HG03521 (cell line): ENCODE measurements around the gene SLCO1B3.
"Not testable (repeated sequence)": the region's sequence is repeated elsewhere in the genome, so short reads cannot be mapped to it uniquely, and the experiment has no call there.

Source experiments
- ATAC-seq: cut with Tn5 transposase; IDR thresholded peaks from one replicate; pipeline ENCODE4 v1.9.1; 2021; ENCODE audit warnings: mild to moderate bottlenecking, moderate library complexity; ENCODE audit not compliant: unreplicated experiment

SLCO1B3 gene

GRCh38 chr12:20810487-20810886, at the start of gene SLCO1B3:
Gene SLCO1B3 (plus strand): TSS chr12:20810705. CDS start chr12:20815739, 5,034 bp downstream.
- no peak for ATAC-seq

- ATAC-seq: no peak
Measured at GRCh38 chr12:20777420-20777819, 33.1 kb upstream of the SLCO1B3 start.

- ATAC-seq: no peak
Measured at GRCh38 chr12:20778969-20779368, 31.5 kb upstream of the SLCO1B3 start.

- ATAC-seq: not testable (repeated sequence)
Measured at GRCh38 chr12:20779971-20780370, 30.5 kb upstream of the SLCO1B3 start.

GRCh38 chr12:20783796-20784357, 26.6 kb upstream of the SLCO1B3 start:
- ATAC-seq: not testable (repeated sequence)

GRCh38 chr12:20792971-20793370, 17.5 kb upstream of the SLCO1B3 start:
- no peak for ATAC-seq

- no peak for ATAC-seq
Measured at GRCh38 chr12:20798554-20798953, 12.0 kb upstream of the SLCO1B3 start.

GRCh38 chr12:20800160-20800559, 10.3 kb upstream of the SLCO1B3 start:
- no peak for ATAC-seq

GRCh38 chr12:20801035-20801434, 9.5 kb upstream of the SLCO1B3 start:
- no peak for ATAC-seq

GRCh38 chr12:20805921-20806320, 4.6 kb upstream of the SLCO1B3 start:
- ATAC-seq: no peak

GRCh38 chr12:20807192-20808080, 3.1 kb upstream of the SLCO1B3 start:
- ATAC-seq: no peak

GRCh38 chr12:20808521-20808920, 2.0 kb upstream of the SLCO1B3 start:
- ATAC-seq: no peak

GRCh38 chr12:20815574-20815973, 5.1 kb downstream of the SLCO1B3 start:
- ATAC-seq: no peak

- no peak for ATAC-seq
Measured at GRCh38 chr12:20822415-20822814, 11.9 kb downstream of the SLCO1B3 start.

- no peak for ATAC-seq
Measured at GRCh38 chr12:20822925-20823324, 12.4 kb downstream of the SLCO1B3 start.

- no peak for ATAC-seq
Measured at GRCh38 chr12:20829919-20830318, 19.4 kb downstream of the SLCO1B3 start.

- no peak for ATAC-seq
Measured at GRCh38 chr12:20830456-20830855, 20.0 kb downstream of the SLCO1B3 start.

- no peak for ATAC-seq
Measured at GRCh38 chr12:20832911-20833310, 22.4 kb downstream of the SLCO1B3 start.

GRCh38 chr12:20852649-20853048, 42.1 kb downstream of the SLCO1B3 start:
- no peak for ATAC-seq

GRCh38 chr12:20863056-20863455, 52.6 kb downstream of the SLCO1B3 start:
- ATAC-seq: no peak

- no peak for ATAC-seq
Measured at GRCh38 chr12:20865873-20866272, 55.4 kb downstream of the SLCO1B3 start.

- no peak for ATAC-seq
Measured at GRCh38 chr12:20868277-20868676, 57.8 kb downstream of the SLCO1B3 start.
